HG03039 (cell line): ENCODE results near the gene GDF7.
"Not testable (repeated sequence)": the region's sequence is repeated elsewhere in the genome, so short reads cannot be mapped to it uniquely, and the experiment has no call there.

ENCODE experiments used
- ATAC-seq: cut with Tn5 transposase; IDR thresholded peaks from one replicate; pipeline ENCODE4 v1.9.1; 2021; ENCODE audit warnings: mild to moderate bottlenecking, moderate library complexity; ENCODE audit not compliant: unreplicated experiment

GDF7 gene

GRCh38 chr2:20691076-20691734 lies 24.3 kb downstream of the GDF7 start:
- ATAC-seq, result no peak

- ATAC-seq, result no peak
These were observed 25.1 kb downstream of the GDF7 start for GRCh38 chr2:20692081-20692480.

- ATAC-seq, result no peak
These were observed 26.4 kb downstream of the GDF7 start for GRCh38 chr2:20693317-20693716.

- no peak for ATAC-seq
These were observed 29.4 kb downstream of the GDF7 start for GRCh38 chr2:20696366-20696765.

- no peak for ATAC-seq
These were observed 30.5 kb downstream of the GDF7 start for GRCh38 chr2:20697322-20697934.

- no peak for ATAC-seq
These were observed 32.1 kb downstream of the GDF7 start for GRCh38 chr2:20698916-20699613.

GRCh38 chr2:20702563-20702962 lies 35.6 kb downstream of the GDF7 start:
- no peak for ATAC-seq

- no peak for ATAC-seq
These were observed 37.9 kb downstream of the GDF7 start for GRCh38 chr2:20704886-20705285.

GRCh38 chr2:20706217-20706616 lies 39.3 kb downstream of the GDF7 start:
- no peak for ATAC-seq

GRCh38 chr2:20706786-20707185 lies 39.8 kb downstream of the GDF7 start:
- ATAC-seq, result no peak

- ATAC-seq, result no peak
These were observed 40.7 kb downstream of the GDF7 start for GRCh38 chr2:20707601-20708000.

GRCh38 chr2:20711641-20712040 lies 44.7 kb downstream of the GDF7 start:
- not testable (repeated sequence) for ATAC-seq

- ATAC-seq, result not testable (repeated sequence)
These were observed 46.6 kb downstream of the GDF7 start for GRCh38 chr2:20713585-20713984.

GRCh38 chr2:20714412-20714811 lies 47.5 kb downstream of the GDF7 start:
- not testable (repeated sequence) for ATAC-seq

- ATAC-seq, result not testable (repeated sequence)
These were observed 49.2 kb downstream of the GDF7 start for GRCh38 chr2:20716164-20716563.

- no peak for ATAC-seq
These were observed 50.7 kb downstream of the GDF7 start for GRCh38 chr2:20717641-20718040.

GRCh38 chr2:20722592-20723240 lies 55.8 kb downstream of the GDF7 start:
- no peak for ATAC-seq

- no peak for ATAC-seq
These were observed 56.6 kb downstream of the GDF7 start for GRCh38 chr2:20723543-20723942.

GRCh38 chr2:20724500-20725053 lies 57.6 kb downstream of the GDF7 start:
- no peak for ATAC-seq

- no peak for ATAC-seq
These were observed 58.8 kb downstream of the GDF7 start for GRCh38 chr2:20725782-20726181.

- no peak for ATAC-seq
These were observed 60.0 kb downstream of the GDF7 start for GRCh38 chr2:20726913-20727312.
